GM19468 (cell line): Measurements from ENCODE around the gene AKT1.

Experiments used
- ATAC-seq: cut with Tn5 transposase; IDR thresholded peaks from one replicate; pipeline ENCODE4 v1.9.1; 2021; ENCODE audit warnings: mild to moderate bottlenecking, moderate library complexity, moderate number of reproducible peaks; ENCODE audit not compliant: unreplicated experiment; ENCODE audit errors: extremely low read depth

Gene AKT1

GRCh38 chr14:104776481-104776880, 19.1 kb downstream of the AKT1 start:
- ATAC-seq = no peak

DNA sequence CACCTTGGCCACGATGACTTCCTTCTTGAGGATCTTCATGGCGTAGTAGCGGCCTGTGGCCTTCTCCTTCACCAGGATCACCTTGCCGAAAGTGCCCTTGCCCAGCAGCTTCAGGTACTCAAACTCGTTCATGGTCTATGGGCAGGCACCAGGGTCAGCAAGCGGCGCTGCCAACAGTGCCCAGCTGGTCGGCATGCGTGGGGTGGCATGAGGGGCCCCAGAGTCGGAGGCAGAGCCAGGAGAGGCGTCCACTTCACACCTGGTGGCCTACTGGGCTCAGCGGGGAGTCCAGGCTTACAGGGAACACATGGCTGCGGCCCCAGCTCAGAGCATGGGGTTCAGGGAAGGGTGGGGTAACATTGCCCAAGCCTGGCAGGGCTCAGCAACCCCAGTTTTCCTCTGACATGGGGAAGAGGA, 20.5 kb downstream of the AKT1 start:
- no peak for ATAC-seq

GRCh38 chr14:104774453-104775072, 21.0 kb downstream of the AKT1 start:
- ATAC-seq = no peak

GRCh38 chr14:104773505-104774452, 21.8 kb downstream of the AKT1 start:
- ATAC-seq = no peak

- ATAC-seq = no peak
Observed at GRCh38 chr14:104772707-104773504, 22.6 kb downstream of the AKT1 start.

- no peak for ATAC-seq
Observed at GRCh38 chr14:104771918-104772706, 23.4 kb downstream of the AKT1 start.

- ATAC-seq = no peak
Observed at GRCh38 chr14:104771374-104771773, 24.2 kb downstream of the AKT1 start.

- ATAC-seq = no peak
Observed at GRCh38 chr14:104770851-104771272, 24.7 kb downstream of the AKT1 start.

- ATAC-seq = no peak
Observed at GRCh38 chr14:104770072-104770579, 25.4 kb downstream of the AKT1 start.

- no peak for ATAC-seq
Observed at GRCh38 chr14:104769324-104770071, 26.1 kb downstream of the AKT1 start.

- no peak for ATAC-seq
Observed at GRCh38 chr14:104768437-104769323, 26.9 kb downstream of the AKT1 start.

DNA sequence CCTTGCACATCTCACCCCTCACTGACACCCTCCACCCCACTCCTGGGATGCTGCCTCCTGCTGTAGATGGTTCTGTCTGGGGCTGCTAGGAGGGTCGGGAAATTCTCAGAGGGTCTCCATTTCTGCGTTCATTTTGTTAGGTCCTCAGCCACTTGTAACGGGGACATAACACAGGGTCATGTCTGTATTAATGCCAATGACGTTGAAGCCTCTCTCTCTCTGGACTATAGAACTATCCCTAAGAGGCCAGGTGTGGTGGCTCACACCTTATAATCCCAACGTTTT, 28.0 kb downstream of the AKT1 start:
- no peak for ATAC-seq

DNA sequence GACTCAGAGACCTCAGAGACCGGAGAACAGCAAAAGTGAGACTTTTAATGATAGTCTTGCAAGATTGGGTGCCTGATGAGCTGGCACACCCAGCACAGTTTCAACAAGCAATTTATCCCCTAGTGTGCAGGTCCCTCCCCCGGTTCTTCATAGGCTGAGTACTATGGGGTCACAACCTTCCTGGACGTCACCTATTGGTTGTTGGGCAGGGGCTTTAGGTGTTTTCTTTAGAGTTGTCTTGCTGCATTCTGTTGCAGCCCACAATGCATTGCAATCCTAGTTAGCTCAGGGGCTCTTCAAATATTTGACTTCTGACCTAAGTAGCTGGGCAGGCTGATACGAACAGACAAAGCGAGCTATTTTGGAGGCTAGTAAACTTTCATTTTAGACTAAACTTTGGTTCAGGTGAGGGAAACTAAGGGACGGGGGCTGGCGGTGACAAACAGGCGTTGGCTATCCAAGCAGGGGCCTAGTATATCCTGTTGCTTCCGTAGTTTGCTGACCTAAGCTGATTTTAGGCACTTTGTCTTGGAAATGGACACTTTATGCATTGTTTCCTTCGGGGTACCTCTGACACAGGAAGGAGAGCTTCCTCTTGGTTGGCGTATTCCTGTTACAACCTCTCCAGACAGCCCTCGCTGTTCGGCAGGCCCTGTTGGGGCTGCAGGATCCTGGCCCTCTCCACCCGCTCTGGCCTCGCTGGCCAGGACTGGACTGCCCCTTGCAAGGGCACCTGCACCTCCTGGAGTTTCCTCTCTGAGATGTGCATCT, 28.5 kb downstream of the AKT1 start:
- ATAC-seq = no peak

DNA sequence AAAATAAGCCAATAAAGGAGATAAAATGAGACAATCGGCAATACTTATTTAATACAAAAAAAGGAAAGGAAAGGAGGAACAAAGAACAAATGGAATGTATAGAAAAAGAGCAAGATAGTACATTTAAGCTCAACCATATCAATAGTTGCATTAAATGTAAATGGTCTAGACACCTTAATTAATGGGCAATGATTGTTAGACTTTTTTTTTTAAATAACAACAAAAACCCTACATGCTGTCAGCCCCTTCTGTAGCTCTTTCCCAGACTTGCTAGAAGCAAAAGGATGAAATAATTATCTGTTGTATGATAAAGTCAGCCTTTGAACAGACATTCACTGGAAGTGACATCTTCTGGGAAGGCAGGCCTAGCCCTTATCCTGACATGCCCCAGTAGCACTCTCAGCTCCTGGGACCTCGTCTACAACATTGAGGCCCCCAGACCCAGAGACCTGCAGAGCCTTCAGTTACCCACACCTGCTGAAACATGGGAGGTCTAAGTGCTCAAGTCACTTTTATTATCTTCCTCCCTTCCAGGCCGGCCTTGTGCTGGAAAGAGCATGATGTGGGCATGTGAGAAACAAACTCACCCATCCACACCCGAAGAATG, 29.2 kb downstream of the AKT1 start:
- no peak for ATAC-seq

DNA sequence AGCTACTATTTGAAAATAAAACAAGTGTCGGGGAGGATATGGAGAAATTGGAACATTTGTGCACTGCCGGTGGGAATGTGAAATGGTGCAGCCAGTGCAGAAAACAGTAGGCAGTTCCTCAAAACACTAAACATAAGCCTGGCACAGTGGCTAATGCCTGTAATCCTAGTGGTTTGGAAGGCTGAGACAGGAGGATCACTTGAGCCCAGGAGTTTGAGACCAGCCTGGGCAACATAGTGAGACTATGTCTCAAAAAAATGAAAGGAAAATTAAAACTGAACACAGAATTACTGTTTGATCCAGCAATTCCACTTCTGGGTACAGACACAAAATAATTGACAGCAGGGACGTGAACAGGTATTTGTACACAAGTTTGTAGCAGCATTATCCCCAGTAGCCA, 30.0 kb downstream of the AKT1 start:
- ATAC-seq = no peak

DNA sequence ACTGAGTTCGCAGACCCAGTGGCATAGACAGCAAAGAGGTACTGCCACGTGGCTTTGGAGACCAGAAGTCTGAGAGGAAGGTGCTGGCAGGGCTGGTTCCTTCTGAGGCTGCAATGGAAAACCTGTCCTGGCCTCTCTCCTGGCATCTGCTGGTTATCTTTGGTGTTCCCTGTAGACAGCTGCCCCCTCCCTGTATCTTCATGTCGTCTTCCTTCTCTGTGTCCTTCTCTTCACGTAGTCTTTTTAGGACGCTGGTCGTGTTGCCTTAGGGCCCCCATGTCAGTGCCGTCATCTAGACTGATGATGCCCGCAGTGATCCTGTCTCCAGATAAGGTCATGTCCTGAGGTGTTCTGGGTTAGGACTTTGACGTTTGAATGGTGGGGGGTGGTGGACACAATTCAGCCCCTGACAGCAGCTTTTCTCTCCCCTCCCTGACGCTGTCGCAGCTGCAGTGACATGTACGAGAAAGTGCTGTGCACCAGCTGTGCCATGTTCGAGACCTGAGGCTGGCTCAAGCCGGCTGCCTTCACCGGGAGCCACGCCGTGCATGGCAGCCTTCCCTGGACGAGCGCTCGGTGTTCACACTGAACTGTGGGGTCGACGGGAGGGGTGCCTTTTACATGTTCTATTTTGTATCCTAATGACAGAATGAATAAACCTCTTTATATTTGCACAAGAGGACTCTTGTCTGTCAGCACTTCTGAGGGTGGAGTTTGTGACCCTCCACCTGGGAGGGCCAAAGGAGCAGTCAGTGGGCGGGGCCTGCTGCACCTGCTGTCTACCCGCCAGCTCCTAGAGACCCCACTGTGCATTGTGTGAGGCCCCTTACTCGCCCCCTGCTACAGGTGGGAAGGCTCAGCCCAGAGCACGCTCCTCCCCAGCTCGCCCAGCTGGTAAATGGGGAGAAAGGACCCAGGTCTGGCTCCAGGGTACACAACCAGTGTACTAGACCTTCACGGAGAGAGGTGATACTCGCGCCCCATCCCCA, 36.3 kb downstream of the AKT1 start:
- ATAC-seq = no peak
